KMS-11 (cell line): ENCODE data around the gene BHLHA15.

Experiments used
- H2AFZ ChIP-seq: fragments of 200-600 bp; sonication (generic); 2 replicates; pipeline ENCODE4 v1.6.1; 2016; ENCODE audit warnings: antibody characterized with exemption, mixed run types, low read depth
- H3K27ac ChIP-seq: fragments of 200-600 bp; sonication (generic); 2 replicates; pipeline ENCODE4 v1.6.1; 2016; ENCODE audit warnings: mild to moderate bottlenecking, mixed run types
- H3K27me3 ChIP-seq: fragments of 200-600 bp; sonication (generic); 2 replicates; pipeline ENCODE4 v1.6.1; 2017; ENCODE audit warnings: mild to moderate bottlenecking, low read depth, mixed run types, moderate library complexity; ENCODE audit not compliant: insufficient read depth
- H3K36me3 ChIP-seq: fragments of 200-600 bp; sonication (generic); 2 replicates; pipeline ENCODE4 v1.6.1; 2017; ENCODE audit warnings: mild to moderate bottlenecking, mixed run types; ENCODE audit not compliant: insufficient read depth
- H3K4me1 ChIP-seq: fragments of 200-600 bp; sonication (generic); 2 replicates; pipeline ENCODE4 v1.6.1; 2016; ENCODE audit warnings: mild to moderate bottlenecking, low read depth, mixed run types; ENCODE audit not compliant: poor library complexity, severe bottlenecking
- H3K4me2 ChIP-seq: fragments of 200-600 bp; sonication (generic); 2 replicates; pipeline ENCODE4 v1.7.0; 2016; ENCODE audit warnings: mild to moderate bottlenecking, mixed run types
- H3K4me3 ChIP-seq: fragments of 200-600 bp; sonication (generic); IDR thresholded peaks from 2 replicates; pipeline ENCODE4 v1.6.1; 2017; ENCODE audit warnings: low read depth, low read length, mixed read lengths; ENCODE audit not compliant: insufficient read depth
- H3K79me2 ChIP-seq: fragments of 200-600 bp; sonication (generic); 2 replicates; pipeline ENCODE4 v1.6.1; 2016; ENCODE audit warnings: low read depth, mixed run types; ENCODE audit not compliant: insufficient read depth
- H3K9ac ChIP-seq: fragments of 200-600 bp; sonication (generic); 2 replicates; pipeline ENCODE4 v1.6.1; 2016; ENCODE audit warnings: mild to moderate bottlenecking, mixed run types
- H4K20me1 ChIP-seq: fragments of 200-600 bp; sonication (generic); 2 replicates; pipeline ENCODE4 v1.6.1; 2016; ENCODE audit warnings: mild to moderate bottlenecking, mixed run types; ENCODE audit not compliant: insufficient read depth
- TF ChIP-seq, protein P1 (sequence below): fragments of 200-600 bp; sonication (generic); conservative IDR thresholded peaks from 2 replicates; pipeline ENCODE4 v1.6.1; 2017; ENCODE audit warnings: low read depth, mild to moderate bottlenecking, antibody characterized with exemption, low read length, moderate library complexity, mixed read lengths

Gene BHLHA15

DNA sequence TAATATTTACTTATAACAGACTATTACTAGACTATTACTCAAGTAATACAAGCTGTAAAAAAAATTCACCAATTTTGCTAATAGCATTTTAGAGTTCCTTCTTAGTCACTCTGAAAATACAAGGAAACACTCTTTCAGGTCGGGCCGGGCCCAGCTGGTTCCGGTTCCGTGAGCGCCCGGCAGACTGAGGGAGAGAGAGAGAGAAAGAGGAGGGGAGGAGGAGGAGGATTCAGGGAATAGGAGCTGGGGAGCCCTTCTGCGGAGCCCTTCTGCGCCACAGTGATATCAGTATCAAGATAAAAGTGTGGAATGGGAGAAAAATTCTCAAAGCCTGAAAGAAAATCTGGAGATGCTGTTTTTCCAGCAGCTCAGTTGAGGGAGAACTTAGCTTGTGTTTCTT lies 30.5 kb upstream of the BHLHA15 start:
- no peaks in the 10 kb centered on the region for H3K27me3 ChIP-seq
- H2AFZ ChIP-seq = no peak overlapping the region
- no peaks in the 10 kb centered on the region for H3K79me2 ChIP-seq
- no peak overlapping the region for H3K9ac ChIP-seq
- no peaks in the 10 kb centered on the region for H3K36me3 ChIP-seq
- H3K4me1 ChIP-seq = no peaks in the 10 kb centered on the region
- H4K20me1 ChIP-seq = no peaks in the 10 kb centered on the region
- H3K4me2 ChIP-seq = no peak overlapping the region
- TF ChIP-seq, protein P1, sequence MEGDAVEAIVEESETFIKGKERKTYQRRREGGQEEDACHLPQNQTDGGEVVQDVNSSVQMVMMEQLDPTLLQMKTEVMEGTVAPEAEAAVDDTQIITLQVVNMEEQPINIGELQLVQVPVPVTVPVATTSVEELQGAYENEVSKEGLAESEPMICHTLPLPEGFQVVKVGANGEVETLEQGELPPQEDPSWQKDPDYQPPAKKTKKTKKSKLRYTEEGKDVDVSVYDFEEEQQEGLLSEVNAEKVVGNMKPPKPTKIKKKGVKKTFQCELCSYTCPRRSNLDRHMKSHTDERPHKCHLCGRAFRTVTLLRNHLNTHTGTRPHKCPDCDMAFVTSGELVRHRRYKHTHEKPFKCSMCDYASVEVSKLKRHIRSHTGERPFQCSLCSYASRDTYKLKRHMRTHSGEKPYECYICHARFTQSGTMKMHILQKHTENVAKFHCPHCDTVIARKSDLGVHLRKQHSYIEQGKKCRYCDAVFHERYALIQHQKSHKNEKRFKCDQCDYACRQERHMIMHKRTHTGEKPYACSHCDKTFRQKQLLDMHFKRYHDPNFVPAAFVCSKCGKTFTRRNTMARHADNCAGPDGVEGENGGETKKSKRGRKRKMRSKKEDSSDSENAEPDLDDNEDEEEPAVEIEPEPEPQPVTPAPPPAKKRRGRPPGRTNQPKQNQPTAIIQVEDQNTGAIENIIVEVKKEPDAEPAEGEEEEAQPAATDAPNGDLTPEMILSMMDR = no peak
- no peak overlapping the region for H3K4me3 ChIP-seq
- H3K27ac ChIP-seq = no peak overlapping the region

DNA sequence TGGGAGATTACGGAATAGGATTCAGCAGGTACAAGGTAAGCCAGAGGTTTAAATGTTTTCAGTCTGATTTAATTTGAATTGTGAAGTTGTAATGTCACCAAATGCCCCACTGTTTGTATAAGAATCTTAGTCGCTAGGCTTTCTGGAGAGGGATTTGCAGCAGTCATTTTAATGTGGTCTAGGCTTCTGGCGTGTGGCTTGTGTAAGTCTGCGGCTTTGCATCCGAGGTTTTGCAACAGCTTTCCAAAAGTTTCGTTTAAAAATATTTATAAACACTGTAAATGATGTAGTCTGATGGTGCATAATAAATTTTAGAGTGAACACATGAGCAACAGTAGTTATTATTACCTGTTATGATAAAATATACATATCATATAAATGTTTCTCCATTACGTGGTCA lies 26.1 kb upstream of the BHLHA15 start:
- Histone ChIP-seq H3K27me3 (no peaks in the 10 kb centered on the region), H3K27ac (no peak overlapping the region), H3K36me3 (no peaks in the 10 kb centered on the region), H4K20me1 (no peaks in the 10 kb centered on the region), H3K9ac (no peak overlapping the region), H2AFZ (no peak overlapping the region), H3K79me2 (no peaks in the 10 kb centered on the region), H3K4me1 (no peaks in the 10 kb centered on the region), H3K4me3 (no peak overlapping the region), H3K4me2 (no peak overlapping the region)
- TF ChIP-seq, protein P1 = no peak

DNA sequence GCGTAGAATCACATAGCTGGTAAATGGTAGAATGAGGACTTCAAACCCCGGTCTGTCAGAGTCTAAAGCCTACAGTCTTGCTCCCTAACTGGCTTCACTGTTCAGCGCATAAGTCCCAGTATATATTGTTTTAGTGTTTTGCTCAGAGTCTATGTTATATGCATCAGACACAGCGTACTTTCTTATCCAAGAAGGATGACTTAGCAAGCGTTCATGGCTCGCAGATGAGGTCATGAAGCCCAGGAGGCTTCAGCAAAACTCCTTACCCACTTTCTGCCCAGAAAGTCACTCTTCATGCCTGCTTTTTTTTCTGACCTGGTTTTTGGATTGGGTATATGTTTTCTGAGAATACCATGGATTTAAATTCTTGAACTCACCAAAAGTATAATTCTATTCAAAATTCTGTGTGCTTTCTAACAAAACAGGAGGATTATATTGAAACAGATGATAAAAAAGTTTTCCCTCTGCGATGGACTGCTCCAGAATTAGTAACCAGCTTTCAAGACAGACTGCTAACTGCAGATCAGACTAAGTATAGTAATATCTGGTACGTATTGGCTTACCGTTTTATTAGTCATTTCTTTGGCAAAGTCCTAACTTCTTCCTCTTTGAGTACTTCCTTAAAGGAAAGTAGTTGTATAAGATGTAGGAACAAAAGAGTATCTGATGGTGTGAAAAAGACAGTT lies 24.6 kb upstream of the BHLHA15 start:
- no peaks in the 10 kb centered on the region for H4K20me1 ChIP-seq
- H3K79me2 ChIP-seq = no peaks in the 10 kb centered on the region
- H3K27ac ChIP-seq = no peak overlapping the region
- H3K27me3 ChIP-seq = no peaks in the 10 kb centered on the region
- no peaks in the 10 kb centered on the region for H3K36me3 ChIP-seq
- H3K4me1 ChIP-seq = no peaks in the 10 kb centered on the region
- no peak overlapping the region for H3K9ac ChIP-seq
- no peak overlapping the region for H3K4me3 ChIP-seq
- H2AFZ ChIP-seq = no peak overlapping the region
- TF ChIP-seq, protein P1 = no peak
- no peak overlapping the region for H3K4me2 ChIP-seq

DNA sequence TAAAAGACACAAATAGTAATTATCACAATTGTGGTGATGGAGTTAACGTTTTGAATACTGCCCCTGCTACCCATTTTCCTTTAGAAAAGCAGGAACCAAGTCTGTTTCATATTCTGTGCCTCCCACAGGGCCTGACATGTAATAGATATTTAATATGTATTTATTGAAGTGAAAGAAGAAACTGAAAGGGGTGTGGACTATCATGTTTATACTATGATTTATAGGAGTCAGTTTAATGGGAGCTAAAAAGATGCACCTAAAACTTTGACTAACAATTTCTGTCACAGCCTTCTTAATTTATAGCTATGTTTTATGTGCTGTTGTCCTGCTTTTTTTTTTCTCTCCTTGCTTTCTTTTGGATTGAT lies 24.1 kb upstream of the BHLHA15 start:
- TF ChIP-seq, protein P1 = no peak
- Histone ChIP-seq H2AFZ (no peak overlapping the region), H3K4me2 (no peak overlapping the region), H4K20me1 (no peaks in the 10 kb centered on the region), H3K27ac (no peak overlapping the region), H3K9ac (no peak overlapping the region), H3K36me3 (0 out of 2 replicates have a peak, but pooled peaks cover 2% of the 10 kb centered on the region), H3K4me1 (no peaks in the 10 kb centered on the region), H3K4me3 (no peak overlapping the region), H3K27me3 (no peaks in the 10 kb centered on the region), H3K79me2 (no peaks in the 10 kb centered on the region)
